Heart left ventricle (tissue), 16 donors: ENCODE results near the gene NDUFA6. TPM values are rescaled to one million over a fixed set of nuclear protein-coding genes. Genes with fewer than 3 reads are reported as not detected.
"Not testable (repeated sequence)": the region's sequence is repeated elsewhere in the genome, so short reads cannot be mapped to it uniquely, and the experiment has no call there.

ENCODE experiments used
- ATAC-seq, 4 donors: fragments of 200-7000 bp; cut with Tn5 transposase; one replicate each; pipeline ENCODE4 v1.9.1; 2020 to 2022; ENCODE audit warnings: moderate library complexity in 4 of 4, mild to moderate bottlenecking in 3 of 4, moderate number of reproducible peaks in 1 of 4
- DNase-seq, 5 donors: peaks; one replicate each; pipeline ENCODE4 v3.0.0-alpha.2; 2020
- H3K27ac ChIP-seq, 12 donors: fragments of 200-600 bp; sonication (generic) in 4 of 12; one replicate each; pipeline versions ENCODE4 v1.5.0 to v1.8.0; 2016 to 2022; ENCODE audit warnings: mild to moderate bottlenecking in 2 of 12
- H3K27me3 ChIP-seq, 9 donors: fragments of 200-600 bp; sonication (generic) in 2 of 9; one replicate each; pipeline versions ENCODE4 v1.5.1 to v1.8.0; 2016 to 2022; ENCODE audit warnings: mild to moderate bottlenecking in 3 of 9
- H3K36me3 ChIP-seq, 9 donors: fragments of 200-600 bp; sonication (generic) in 2 of 9; one replicate each; pipeline versions ENCODE4 v1.5.0 to v1.8.0; 2018 to 2022; ENCODE audit warnings: mild to moderate bottlenecking in 2 of 9
- H3K4me1 ChIP-seq, 12 donors: fragments of 200-600 bp; sonication (generic) in 4 of 12; one replicate each; pipeline versions ENCODE4 v1.5.0 to v1.8.0; 2016 to 2022; ENCODE audit warnings: mild to moderate bottlenecking in 3 of 12
- H3K4me3 ChIP-seq, 12 donors: fragments of 200-600 bp; sonication (generic) in 4 of 12; one replicate each; pipeline versions ENCODE4 v1.5.0 to v1.8.0; 2017 to 2022; ENCODE audit warnings: mild to moderate bottlenecking in 9 of 12, moderate library complexity in 4 of 12
- H3K9me3 ChIP-seq, 12 donors: fragments of 200-600 bp; sonication (generic) in 4 of 12; one replicate each; pipeline versions ENCODE4 v1.5.0 to v1.8.0; 2016 to 2022; ENCODE audit warnings: mild to moderate bottlenecking in 1 of 12
- CTCF ChIP-seq, 12 donors: fragments of 200-600 bp; sonication (generic) in 4 of 12; IDR thresholded peaks; one replicate each; pipeline versions ENCODE4 v1.5.0 to v1.8.0; 2018 to 2022; ENCODE audit warnings: antibody characterized with exemption in 12 of 12, mild to moderate bottlenecking in 5 of 12
- POLR2A ChIP-seq, 2 donors: fragments of 450-650 bp; IDR thresholded peaks; one replicate each; pipeline ENCODE4 v1.6.1; 2017; ENCODE audit warnings: antibody characterized with exemption in 2 of 2, mild to moderate bottlenecking in 2 of 2, moderate library complexity in 2 of 2
- WGBS, 4 donors: extraction: QIAGEN DNeasy Blood & Tissue Kit in 2 of 4; methylation state at CpG; one replicate each; pipeline versions ENCODE4 v1.1.5 to v1.1.7; 2013 to 2018; 5-methylcytosine and 5-hydroxymethylcytosine counted together
- intact Hi-C, 10 donors: fragments of 100-400 bp; cut with DNase I; formaldehyde crosslinking; loops; one replicate each; pipeline versions ENCODE4 v1.11.1 to v1.14.2; 2022
- polyA plus RNA-seq, 2 donors: library from polyadenylated mRNA; stranded (reverse); fragments of 200-250 nt; gene quantifications; one replicate each; pipeline ENCODE4 v1.2.3, GENCODE V29; 2013
- total RNA-seq, 9 donors: library from RNA; depleted of rRNA in 2 of 9; stranded (reverse); fragments of >200 nt in 2 of 9; fragmentation: NEBNext Ultra II Directional in 3 of 9; extraction: Animal tissue kit (Norgen Biotek cat#: 25700) in 3 of 9; gene quantifications; one replicate each; pipeline versions ENCODE4 v1.1.0 to v1.2.4, GENCODE V29; 2016 to 2023
- donor health status: ischemic (EF 13 %, LVEDD 7.1; RV severe dilation, severe dysfunction).
- donor health status: healthy with polysubstance abuse.
- donor health status: DM: no; HTN: yes; CAD: no.
- donor health status: DM: no; HTN: no; CAD: no.
- donor health status: ischemic (EF 25% LVEDD 6.9; RV normal size, moderate dysfunction).
- donor health status: ischemic (EF 25% LVEDD 5.7; RV mildly dilated, moderate dysfunction).
- donor health status: healthy.
- donor health status: DM: yes; HTN: yes; CAD: no.
- donor health status: ischemic (EF 35%, LVEDD 5.7; RV mildly dilated, moderate dysfunction).
- donor health status: nonischemic (EF 11% LVEDD 7.7; RV severe dilation, severe dysfunction).
- donor health status: DM: yes; HTN: yes; CAD: no.
- donor health status: PGD.
- donor health status: ischemic (EF 29% LVEDD 5.4; RV normal size, mild dysfunction).
- donor health status: nonischemic (EF 23%, LVEDD 6.1; RV moderate dilation, normal function).

Gene NDUFA6
- total and polyA plus RNA-seq, 11 donors = 159 to 601 (median 267) TPM

DNA sequence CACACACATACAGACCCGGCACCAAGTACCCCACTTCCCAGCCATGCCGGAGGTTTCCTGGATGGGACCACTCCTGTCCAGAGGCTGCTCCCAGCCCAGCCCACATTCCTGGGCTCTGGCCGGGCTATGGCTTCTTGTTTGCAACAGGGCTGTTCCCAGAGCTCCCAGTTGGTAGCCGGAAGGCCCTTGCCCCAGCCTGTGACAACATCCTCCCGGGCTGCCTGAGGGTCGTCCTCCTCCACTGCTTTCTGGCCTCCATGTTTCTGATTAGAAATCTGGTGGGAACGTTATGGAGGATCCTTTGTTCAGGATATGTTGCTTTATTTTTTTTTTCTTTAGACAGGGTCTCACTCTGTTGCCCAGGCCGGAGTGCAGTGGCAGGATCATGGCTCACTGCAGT lies 41.0 kb upstream of the NDUFA6 start:
- H3K36me3 ChIP-seq = no peaks in the 10 kb centered on the region
- WGBS, 4 donors = 65 to 78% (median 73%) methylated on average over 8 of the region's 8 CpGs
- no peak overlapping the region for H3K27ac ChIP-seq
- TF ChIP-seq POLR2A (IDR thresholded peaks at IDR 0.05) (no peak), CTCF (IDR thresholded peaks at IDR 0.05) (no peak)
- H3K4me1 ChIP-seq = no peaks in the 10 kb centered on the region
- H3K9me3 ChIP-seq = peaks cover 0 to 4% (median 0%) of the 10 kb centered on the region in 12 donors
- intact Hi-C loops = no loop called here
- DNase-seq (no peak), ATAC-seq (no peak)
- peaks cover 0 to 5% (median 0%) of the 10 kb centered on the region in 9 donors for H3K27me3 ChIP-seq
- no peak overlapping the region for H3K4me3 ChIP-seq

DNA sequence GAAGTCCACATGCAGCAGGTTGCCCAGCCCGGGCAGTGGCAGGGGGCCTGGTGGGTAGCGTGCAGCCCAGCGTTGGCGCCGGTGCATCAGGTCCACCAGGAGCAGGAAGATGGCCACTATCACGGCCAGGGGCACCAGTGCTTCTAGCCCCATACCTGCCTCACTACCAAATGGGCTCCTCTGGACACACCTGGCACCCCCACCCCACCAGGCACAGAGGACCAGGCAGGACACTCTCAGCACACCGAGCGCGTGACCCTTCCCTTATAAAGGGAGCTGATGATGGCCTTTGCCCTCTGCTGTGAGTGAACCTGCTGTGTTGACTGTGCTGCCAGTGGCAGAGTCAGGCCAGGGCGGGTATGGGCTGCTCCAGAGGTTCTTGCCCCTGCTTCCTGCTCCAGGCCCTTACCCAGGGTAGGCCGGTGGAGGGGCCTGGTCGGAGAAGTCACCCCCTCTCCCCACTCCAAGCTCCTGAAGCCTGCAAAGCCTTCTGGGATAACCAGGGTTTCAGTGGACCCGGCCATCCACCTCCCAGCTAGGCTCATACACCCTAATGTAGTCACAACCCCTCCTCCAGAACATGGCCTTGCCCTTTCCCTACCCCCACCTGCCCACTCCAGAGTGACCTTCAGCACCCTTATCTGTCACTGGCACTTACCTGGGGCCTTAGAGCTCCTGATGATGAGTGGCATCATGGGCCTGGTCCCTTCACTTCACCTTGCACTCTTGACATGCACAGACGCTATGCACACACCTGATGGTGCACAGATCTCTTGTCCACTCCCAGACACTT lies 40.3 kb upstream of the NDUFA6 start, which contains the start of gene CYP2D6:
Gene CYP2D6 (minus strand): TSS at position 172 of the 793 bp plus-strand sequence. CDS start 19 bp downstream, at position 153.
- H3K9me3 ChIP-seq, H3K4me3 ChIP-seq, H3K36me3 ChIP-seq, H3K27me3 ChIP-seq, ATAC-seq, intact Hi-C loops, H3K27ac ChIP-seq, DNase-seq, H3K4me1 ChIP-seq: not testable (repeated sequence)
- 84 to 89% (median 87%) methylated on average over 13 to 14 of the region's 14 CpGs for WGBS, 4 donors

DNA sequence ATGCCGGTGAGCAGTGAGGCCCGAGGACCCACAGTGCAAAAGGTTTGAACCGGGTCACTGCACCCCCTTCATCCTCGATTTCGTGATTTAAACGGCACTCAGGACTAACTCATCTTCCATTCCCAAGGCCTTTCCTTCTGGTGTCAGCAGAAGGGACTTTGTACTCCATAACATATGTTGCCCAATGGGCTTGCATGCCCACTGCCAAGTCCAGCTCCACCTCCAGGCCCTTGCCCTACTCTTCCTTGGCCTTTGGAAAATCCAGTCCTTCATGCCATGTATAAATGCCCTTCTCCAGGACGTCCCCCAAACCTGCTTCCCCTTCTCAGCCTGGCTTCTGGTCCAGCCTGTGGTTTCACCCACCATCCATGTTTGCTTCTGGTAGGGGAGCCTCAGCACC lies 39.6 kb upstream of the NDUFA6 start:
- WGBS, 4 donors = 0 to 63% (median 18%) methylated on average over 1 of the region's 7 CpGs
- H3K27ac ChIP-seq, H3K9me3 ChIP-seq, H3K4me1 ChIP-seq, DNase-seq, ATAC-seq, H3K4me3 ChIP-seq, intact Hi-C loops, H3K27me3 ChIP-seq, H3K36me3 ChIP-seq: not testable (repeated sequence)

- H3K9me3 ChIP-seq, H3K4me1 ChIP-seq, H3K4me3 ChIP-seq, H3K36me3 ChIP-seq, H3K27me3 ChIP-seq, DNase-seq, intact Hi-C loops, H3K27ac ChIP-seq: not testable (repeated sequence)
- 63 to 86% (median 68%) methylated on average over 44 to 65 of the region's 65 CpGs for WGBS, 4 donors
- peak in 1 of 4 donors; percentile 15 for ATAC-seq
Observed at GRCh38 chr22:42128776-42129694, 38.5 kb upstream of the NDUFA6 start.

- ATAC-seq, H3K4me3 ChIP-seq, H3K4me1 ChIP-seq, H3K9me3 ChIP-seq, H3K27ac ChIP-seq, intact Hi-C loops, H3K36me3 ChIP-seq, DNase-seq, H3K27me3 ChIP-seq: not testable (repeated sequence)
- 84 to 90% (median 88%) methylated on average over 10 to 13 of the region's 13 CpGs for WGBS, 4 donors
Observed at GRCh38 chr22:42128007-42128406, 37.4 kb upstream of the NDUFA6 start.

GRCh38 chr22:42127606-42128005 lies 37.0 kb upstream of the NDUFA6 start:
- H3K4me3 ChIP-seq = no peak overlapping the region
- no peaks in the 10 kb centered on the region for H3K4me1 ChIP-seq
- peaks cover 0 to 4% (median 0%) of the 10 kb centered on the region in 12 donors for H3K9me3 ChIP-seq
- 86 to 96% (median 92%) methylated on average over 12 to 16 of the region's 16 CpGs for WGBS, 4 donors
- DNase-seq = no peak
- no peaks in the 10 kb centered on the region for H3K27me3 ChIP-seq
- intact Hi-C loops = no loop called here
- H3K36me3 ChIP-seq = no peaks in the 10 kb centered on the region
- no peak for ATAC-seq
- TF ChIP-seq CTCF (IDR thresholded peaks at IDR 0.05) (no peak), POLR2A (IDR thresholded peaks at IDR 0.05) (no peak)
- no peak overlapping the region for H3K27ac ChIP-seq

DNA sequence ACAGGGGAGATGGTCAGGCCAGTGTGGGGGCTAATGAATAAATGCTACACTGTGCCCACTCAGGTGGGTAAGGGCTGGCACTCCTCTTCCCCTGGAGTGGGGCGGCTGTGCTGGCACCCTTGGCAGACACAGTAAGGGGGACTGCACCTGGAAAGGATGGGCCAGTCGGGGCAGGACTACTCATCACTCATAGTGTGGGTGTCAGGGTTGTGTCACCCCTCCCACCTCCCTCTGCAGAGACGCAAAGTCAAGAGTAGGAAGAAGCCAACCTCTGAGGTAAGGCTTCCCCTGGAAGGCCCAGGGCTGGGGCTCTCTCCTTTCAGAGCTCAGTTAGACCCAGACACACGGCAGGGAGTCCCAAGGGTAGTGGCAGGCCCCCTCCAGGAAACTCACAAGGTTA lies 33.0 kb upstream of the NDUFA6 start:
- H3K4me3 ChIP-seq, intact Hi-C loops, H3K27ac ChIP-seq, H3K9me3 ChIP-seq, DNase-seq, ATAC-seq, H3K36me3 ChIP-seq, H3K27me3 ChIP-seq: not testable (repeated sequence)
- peaks cover 0 to 10% (median 0%) of the 10 kb centered on the region in 12 donors for H3K4me1 ChIP-seq
- WGBS, 4 donors = no CpG with 5 or more reads among the region's 4 CpGs

DNA sequence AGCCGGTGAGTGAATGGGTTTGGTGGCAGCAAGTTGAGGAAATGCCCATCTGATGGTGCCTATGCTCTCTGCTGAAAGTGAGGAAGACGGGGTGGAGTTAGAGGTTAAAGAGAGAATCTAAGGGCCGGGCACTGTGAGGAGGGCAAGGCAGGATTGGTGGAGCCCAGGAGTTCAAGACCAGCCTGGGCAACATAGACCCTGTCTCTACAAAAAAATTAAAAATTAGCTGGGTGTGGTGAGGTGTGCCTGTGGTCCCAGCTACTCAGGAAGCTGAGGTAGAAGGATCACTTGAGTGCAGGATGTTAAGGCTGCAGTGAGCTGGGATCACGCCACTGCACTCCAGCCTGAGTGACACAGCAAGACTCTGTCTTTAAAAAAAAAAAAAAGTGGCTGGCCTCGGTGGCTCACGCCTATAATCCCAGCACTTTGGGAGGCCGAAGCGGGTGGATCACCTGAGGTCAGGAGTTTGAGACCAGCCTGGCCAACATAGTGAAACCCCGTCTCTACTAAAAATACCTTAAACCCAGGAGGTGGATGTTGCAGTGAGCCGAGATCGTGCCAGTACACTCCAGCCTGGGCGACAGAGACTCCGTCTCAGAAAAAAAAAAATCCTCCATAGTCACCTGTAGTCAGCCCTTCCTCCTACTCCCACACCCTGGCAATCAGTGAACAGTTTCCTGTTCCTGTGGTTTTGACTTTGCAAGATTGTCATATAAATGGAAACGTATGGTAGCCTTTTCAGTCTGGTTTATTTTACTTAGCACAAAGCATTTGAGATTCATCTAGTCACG lies 29.9 kb upstream of the NDUFA6 start:
- ATAC-seq, H3K27me3 ChIP-seq, H3K27ac ChIP-seq, intact Hi-C loops, DNase-seq, H3K9me3 ChIP-seq, H3K36me3 ChIP-seq: not testable (repeated sequence)
- WGBS, 4 donors = 67 to 82% (median 75%) methylated on average over 15 of the region's 15 CpGs
- Histone ChIP-seq H3K4me1 (peaks cover 0 to 10% (median 0%) of the 10 kb centered on the region in 12 donors), H3K4me3 (peak overlapping the region in 1 of 12 donors; percentile 15)
